NT2/D1 (cell line): ENCODE measurements around the gene INAFM2.

Experiments
- YY1 ChIP-seq: IDR thresholded peaks from 2 replicates; pipeline ENCODE4 v1.6.1; 2011; ENCODE audit not compliant: insufficient read length, insufficient read depth
- ZNF274 ChIP-seq: IDR thresholded peaks from 2 replicates; pipeline ENCODE4 v1.6.1; 2011; ENCODE audit warnings: mild to moderate bottlenecking, low read depth, low read length

- TF ChIP-seq YY1 (no peak), ZNF274 (no peak)
Measured at GRCh38 chr15:40334941-40335795, 11.7 kb downstream of the INAFM2 start.
